Peyer's patch (tissue), 4 donors: ENCODE measurements around the gene USP31. TPM values are rescaled to one million over a fixed set of nuclear protein-coding genes. Genes with fewer than 3 reads are reported as not detected.

Experiments
- DNase-seq, 3 donors: peaks; one replicate each; pipeline ENCODE4 v3.0.0-alpha.2; 2017 to 2019
- H3K27ac ChIP-seq, 4 donors: fragments of 200-600 bp; sonication (generic); one replicate each; pipeline ENCODE4 v1.5.1; 2016 to 2019
- H3K27me3 ChIP-seq, 2 donors: fragments of 200-600 bp; sonication (generic); one replicate each; pipeline ENCODE4 v1.5.1; 2019
- H3K36me3 ChIP-seq, 3 donors: fragments of 200-600 bp; sonication (generic); one replicate each; pipeline ENCODE4 v1.5.1; 2016 to 2019
- H3K4me1 ChIP-seq, 4 donors: fragments of 200-600 bp; sonication (generic); one replicate each; pipeline ENCODE4 v1.5.1; 2016 to 2019
- H3K4me3 ChIP-seq, 4 donors: fragments of 200-600 bp; sonication (generic); 1 replicate in 3 of 4; 2 replicates in 1 of 4; pipeline ENCODE4 v1.5.1; 2016 to 2019; ENCODE audit warnings: mild to moderate bottlenecking in 1 of 4
- H3K9me3 ChIP-seq, 4 donors: fragments of 200-600 bp; sonication (generic); one replicate each; pipeline ENCODE4 v1.5.1; 2016 to 2019; ENCODE audit warnings: mild to moderate bottlenecking in 1 of 4
- CTCF ChIP-seq, 6 experiments: fragments of 450-650 bp in 4 of 6; fragments of 200-600 bp in 2 of 6; sonication (generic) in 1 of 6; IDR thresholded peaks; one replicate each; pipeline ENCODE4 v1.5.1; 2017 to 2019; ENCODE audit warnings: antibody characterized with exemption in 6 of 6, mild to moderate bottlenecking in 3 of 6, moderate library complexity in 1 of 6
- POLR2A ChIP-seq, 2 donors: fragments of 450-650 bp; IDR thresholded peaks; one replicate each; pipeline ENCODE4 v1.5.1; 2017; ENCODE audit warnings: antibody characterized with exemption in 2 of 2, mild to moderate bottlenecking in 2 of 2, moderate library complexity in 2 of 2
- total RNA-seq, 4 donors: library from RNA; depleted of rRNA; stranded (reverse); fragments of >200 nt; gene quantifications; one replicate each; pipeline ENCODE4 v1.1.0, GENCODE V29; 2016

The USP31 gene
- total RNA-seq, 4 donors from 2014 or later: 6.3 to 12.4 (median 10.5) TPM

- H3K4me1 ChIP-seq: peaks cover 0 to 15% (median 3%) of the 10 kb centered on the region in 4 donors
- H3K27ac ChIP-seq: no peak overlapping the region
- H3K9me3 ChIP-seq: no peaks in the 10 kb centered on the region
These were observed 5.9 kb downstream of the USP31 start for GRCh38 chr16:23143391-23143790.

GRCh38 chr16:23141959-23142740, 7.1 kb downstream of the USP31 start:
- Histone ChIP-seq H3K36me3 (no peaks in the 10 kb centered on the region), H3K4me1 (peaks cover 0 to 9% (median 0%) of the 10 kb centered on the region in 4 donors), H3K9me3 (no peaks in the 10 kb centered on the region), H3K27me3 (no peaks in the 10 kb centered on the region), H3K27ac (no peak overlapping the region), H3K4me3 (no peak overlapping the region)
- no peak for DNase-seq
- no peak for TF ChIP-seq CTCF (IDR thresholded peaks at IDR 0.05)
- no peak for TF ChIP-seq POLR2A (IDR thresholded peaks at IDR 0.05)

More at GRCh38 chr16:23143391-23143790, 5.9 kb downstream of the USP31 start:
- Histone ChIP-seq H3K4me3 (no peak overlapping the region), H3K27me3 (no peaks in the 10 kb centered on the region), H3K36me3 (no peaks in the 10 kb centered on the region)
- TF ChIP-seq POLR2A (IDR thresholded peaks at IDR 0.05) (no peak), CTCF (IDR thresholded peaks at IDR 0.05) (no peak)
- no peak for DNase-seq

- H3K9me3 ChIP-seq: no peaks in the 10 kb centered on the region
- TF ChIP-seq POLR2A (IDR thresholded peaks at IDR 0.05) (no peak), CTCF (IDR thresholded peaks at IDR 0.05) (no peak)
- H3K27me3 ChIP-seq: no peaks in the 10 kb centered on the region
These were observed 7.8 kb downstream of the USP31 start for GRCh38 chr16:23141500-23141899.

GRCh38 chr16:23141033-23141432, 8.2 kb downstream of the USP31 start:
- Histone ChIP-seq H3K36me3 (no peaks in the 10 kb centered on the region), H3K4me1 (peaks cover 0 to 9% (median 0%) of the 10 kb centered on the region in 4 donors), H3K27ac (no peak overlapping the region), H3K4me3 (no peak overlapping the region), H3K9me3 (no peaks in the 10 kb centered on the region), H3K27me3 (no peaks in the 10 kb centered on the region)
- DNase-seq: no peak
- TF ChIP-seq CTCF (IDR thresholded peaks at IDR 0.05): no peak
- TF ChIP-seq POLR2A (IDR thresholded peaks at IDR 0.05): no peak

More at GRCh38 chr16:23141500-23141899, 7.8 kb downstream of the USP31 start:
- peaks cover 0 to 9% (median 0%) of the 10 kb centered on the region in 4 donors for H3K4me1 ChIP-seq
- no peaks in the 10 kb centered on the region for H3K36me3 ChIP-seq
- DNase-seq: no peak
- no peak overlapping the region for H3K27ac ChIP-seq
- no peak overlapping the region for H3K4me3 ChIP-seq

GRCh38 chr16:23140107-23140506, 9.1 kb downstream of the USP31 start:
- Histone ChIP-seq H3K27ac (no peak overlapping the region), H3K36me3 (no peaks in the 10 kb centered on the region), H3K4me1 (peaks cover 0 to 9% (median 0%) of the 10 kb centered on the region in 4 donors), H3K9me3 (no peaks in the 10 kb centered on the region), H3K27me3 (no peaks in the 10 kb centered on the region), H3K4me3 (no peak overlapping the region)
- no peak for TF ChIP-seq POLR2A (IDR thresholded peaks at IDR 0.05)
- no peak for TF ChIP-seq CTCF (IDR thresholded peaks at IDR 0.05)
- DNase-seq: no peak
